ENCODE data around the gene COL4A2.

The COL4A2 gene

GRCh38 chr13:110470272-110471009 lies 163.4 kb downstream of the COL4A2 start:
- Histone ChIP-seq H3K36me3 (replicated peaks in 1 of 2; ENCODE audit: control insufficient read depth in 2 of 2, insufficient read depth in 2 of 2, low read length in 2 of 2) (peaks cover 37 to 95% of the 10 kb centered on the region in 2 donors), H3K4me1 (ENCODE audit: control insufficient read depth in 2 of 2, insufficient read depth in 1 of 2, low read depth in 1 of 2, low read length in 2 of 2) (peaks cover 8 to 14% of the 10 kb centered on the region in 2 donors), H3K18ac (ENCODE audit: low read length) (no peak overlapping the region), H3K4ac (ENCODE audit: low read length) (no peak overlapping the region), H2BK12ac (ENCODE audit: low read length) (no peak overlapping the region), H3K9me3 (replicated peaks in 1 of 2; ENCODE audit: control insufficient read depth in 2 of 2, insufficient read depth in 1 of 2, low read depth in 1 of 2, low read length in 2 of 2) (peaks cover 0 to 5% of the 10 kb centered on the region in 2 donors), H3K23ac (ENCODE audit: low read depth, low read length, poor library complexity) (no peak overlapping the region), H2BK5ac (ENCODE audit: low read length) (no peak overlapping the region), H2BK15ac (ENCODE audit: low read length) (no peak overlapping the region), H3K4me3 (ENCODE audit: low read length in 2 of 2) (no peak overlapping the region), H3K27me3 (ENCODE audit: control insufficient read depth in 3 of 3, insufficient read depth in 3 of 3, low read depth in 1 of 3, low read length in 3 of 3) (peaks cover 0 to 2% (median 0%) of the 10 kb centered on the region in 3 experiments), H3K79me1 (ENCODE audit: low read depth, low read length) (no peaks in the 10 kb centered on the region), H3K9ac (ENCODE audit: low read depth, low read length, poor library complexity) (no peak overlapping the region), H2AK5ac (ENCODE audit: low read depth, low read length) (no peak overlapping the region), H3K27ac (replicated peaks; ENCODE audit: low read length) (no peak overlapping the region), H4K8ac (ENCODE audit: low read depth, low read length) (no peak overlapping the region), H3K4me2 (ENCODE audit: insufficient read depth, low read length, poor library complexity, severe bottlenecking) (no peak overlapping the region), H2BK120ac (ENCODE audit: low read depth, low read length) (no peak overlapping the region), H2AFZ (ENCODE audit: low read length) (no peak overlapping the region), H4K91ac (ENCODE audit: low read depth, low read length, poor library complexity) (no peak overlapping the region), H3K14ac (ENCODE audit: low read length) (no peak overlapping the region)
- DNase-seq (ENCODE audit: low spot score) = no peak
- WGBS, 2 donors (ENCODE audit: extremely low coverage in 2 of 2, insufficient read length in 2 of 2, insufficient replicate concordance in 1 of 2) = no CpG with 5 or more reads among the region's 14 CpGs

- H2AFZ ChIP-seq (ENCODE audit: low read length) = no peak overlapping the region
- H3K9me3 ChIP-seq (replicated peaks in 1 of 2; ENCODE audit: control insufficient read depth in 2 of 2, insufficient read depth in 1 of 2, low read depth in 1 of 2, low read length in 2 of 2) = peaks cover 0 to 5% of the 10 kb centered on the region in 2 donors
- H3K4me1 ChIP-seq (ENCODE audit: control insufficient read depth in 2 of 2, insufficient read depth in 1 of 2, low read depth in 1 of 2, low read length in 2 of 2) = peaks cover 4 to 9% of the 10 kb centered on the region in 2 donors
- no peak overlapping the region for H3K18ac ChIP-seq (ENCODE audit: low read length)
- no peak overlapping the region for H3K27ac ChIP-seq (replicated peaks; ENCODE audit: low read length)
- no peak overlapping the region for H2BK15ac ChIP-seq (ENCODE audit: low read length)
- H3K27me3 ChIP-seq (ENCODE audit: control insufficient read depth in 3 of 3, insufficient read depth in 3 of 3, low read depth in 1 of 3, low read length in 3 of 3) = peaks cover 0 to 2% (median 0%) of the 10 kb centered on the region in 3 experiments
- DNase-seq (ENCODE audit: low spot score) = no peak
- H2BK5ac ChIP-seq (ENCODE audit: low read length) = no peak overlapping the region
- no peak overlapping the region for H3K14ac ChIP-seq (ENCODE audit: low read length)
- no peak overlapping the region for H4K91ac ChIP-seq (ENCODE audit: low read depth, low read length, poor library complexity)
- H2AK5ac ChIP-seq (ENCODE audit: low read depth, low read length) = no peak overlapping the region
- H3K4me2 ChIP-seq (ENCODE audit: insufficient read depth, low read length, poor library complexity, severe bottlenecking) = no peak overlapping the region
- no peaks in the 10 kb centered on the region for H3K79me1 ChIP-seq (ENCODE audit: low read depth, low read length)
- H2BK120ac ChIP-seq (ENCODE audit: low read depth, low read length) = no peak overlapping the region
- no peak overlapping the region for H4K8ac ChIP-seq (ENCODE audit: low read depth, low read length)
- H3K23ac ChIP-seq (ENCODE audit: low read depth, low read length, poor library complexity) = no peak overlapping the region
- no peak overlapping the region for H3K4me3 ChIP-seq (ENCODE audit: low read length in 2 of 2)
- peaks cover 42 to 95% of the 10 kb centered on the region in 2 donors for H3K36me3 ChIP-seq (replicated peaks in 1 of 2; ENCODE audit: control insufficient read depth in 2 of 2, insufficient read depth in 2 of 2, low read length in 2 of 2)
- no peak overlapping the region for H3K4ac ChIP-seq (ENCODE audit: low read length)
- no peak overlapping the region for H2BK12ac ChIP-seq (ENCODE audit: low read length)
- no peak overlapping the region for H3K9ac ChIP-seq (ENCODE audit: low read depth, low read length, poor library complexity)
- no CpG with 5 or more reads among the region's 14 CpGs for WGBS, 2 donors (ENCODE audit: extremely low coverage in 2 of 2, insufficient read length in 2 of 2, insufficient replicate concordance in 1 of 2)
Observed at GRCh38 chr13:110471156-110471832, 164.2 kb downstream of the COL4A2 start.

- WGBS, 2 donors (ENCODE audit: extremely low coverage in 2 of 2, insufficient read length in 2 of 2, insufficient replicate concordance in 1 of 2) = no CpG with 5 or more reads among the region's 7 CpGs
- Histone ChIP-seq H2BK5ac (ENCODE audit: low read length) (no peak overlapping the region), H3K27me3 (ENCODE audit: control insufficient read depth in 3 of 3, insufficient read depth in 3 of 3, low read depth in 1 of 3, low read length in 3 of 3) (peaks cover 0 to 2% (median 0%) of the 10 kb centered on the region in 3 experiments), H3K4me2 (ENCODE audit: insufficient read depth, low read length, poor library complexity, severe bottlenecking) (no peak overlapping the region), H3K36me3 (replicated peaks in 1 of 2; ENCODE audit: control insufficient read depth in 2 of 2, insufficient read depth in 2 of 2, low read length in 2 of 2) (peaks cover 44 to 95% of the 10 kb centered on the region in 2 donors), H3K4me3 (ENCODE audit: low read length in 2 of 2) (no peak overlapping the region), H3K27ac (replicated peaks; ENCODE audit: low read length) (no peak overlapping the region), H3K9me3 (replicated peaks in 1 of 2; ENCODE audit: control insufficient read depth in 2 of 2, insufficient read depth in 1 of 2, low read depth in 1 of 2, low read length in 2 of 2) (peaks cover 0 to 5% of the 10 kb centered on the region in 2 donors), H4K8ac (ENCODE audit: low read depth, low read length) (no peak overlapping the region), H2AFZ (ENCODE audit: low read length) (no peak overlapping the region), H3K23ac (ENCODE audit: low read depth, low read length, poor library complexity) (no peak overlapping the region), H2BK12ac (ENCODE audit: low read length) (no peak overlapping the region), H3K4ac (ENCODE audit: low read length) (no peak overlapping the region), H2AK5ac (ENCODE audit: low read depth, low read length) (no peak overlapping the region), H3K14ac (ENCODE audit: low read length) (no peak overlapping the region), H3K18ac (ENCODE audit: low read length) (no peak overlapping the region), H3K4me1 (ENCODE audit: control insufficient read depth in 2 of 2, insufficient read depth in 1 of 2, low read depth in 1 of 2, low read length in 2 of 2) (peaks cover 0 to 5% of the 10 kb centered on the region in 2 donors), H2BK120ac (ENCODE audit: low read depth, low read length) (no peak overlapping the region), H3K9ac (ENCODE audit: low read depth, low read length, poor library complexity) (no peak overlapping the region), H2BK15ac (ENCODE audit: low read length) (no peak overlapping the region), H4K91ac (ENCODE audit: low read depth, low read length, poor library complexity) (no peak overlapping the region), H3K79me1 (ENCODE audit: low read depth, low read length) (no peaks in the 10 kb centered on the region)
- DNase-seq (ENCODE audit: low spot score) = no peak
Observed at GRCh38 chr13:110471833-110472162, 164.7 kb downstream of the COL4A2 start.

GRCh38 chr13:110472904-110473563 lies 165.9 kb downstream of the COL4A2 start:
- no peak for DNase-seq (ENCODE audit: low spot score)

More at GRCh38 chr13:110472904-110473563, 165.9 kb downstream of the COL4A2 start:
- no peak overlapping the region for H2BK5ac ChIP-seq (ENCODE audit: low read length)
- no peak overlapping the region for H3K27ac ChIP-seq (replicated peaks; ENCODE audit: low read length)
- H3K23ac ChIP-seq (ENCODE audit: low read depth, low read length, poor library complexity) = no peak overlapping the region
- H3K4me1 ChIP-seq (ENCODE audit: control insufficient read depth in 2 of 2, insufficient read depth in 1 of 2, low read depth in 1 of 2, low read length in 2 of 2) = peaks cover 0 to 2% of the 10 kb centered on the region in 2 donors
- no peak overlapping the region for H3K4me3 ChIP-seq (ENCODE audit: low read length in 2 of 2)
- H2BK12ac ChIP-seq (ENCODE audit: low read length) = no peak overlapping the region
- no peak overlapping the region for H2AFZ ChIP-seq (ENCODE audit: low read length)
- H4K91ac ChIP-seq (ENCODE audit: low read depth, low read length, poor library complexity) = no peak overlapping the region
- no peak overlapping the region for H3K4ac ChIP-seq (ENCODE audit: low read length)
- H3K4me2 ChIP-seq (ENCODE audit: insufficient read depth, low read length, poor library complexity, severe bottlenecking) = no peak overlapping the region
- peaks cover 0 to 5% of the 10 kb centered on the region in 2 donors for H3K9me3 ChIP-seq (replicated peaks in 1 of 2; ENCODE audit: control insufficient read depth in 2 of 2, insufficient read depth in 1 of 2, low read depth in 1 of 2, low read length in 2 of 2)
- H4K8ac ChIP-seq (ENCODE audit: low read depth, low read length) = no peak overlapping the region
- peaks cover 0 to 2% (median 0%) of the 10 kb centered on the region in 3 experiments for H3K27me3 ChIP-seq (ENCODE audit: control insufficient read depth in 3 of 3, insufficient read depth in 3 of 3, low read depth in 1 of 3, low read length in 3 of 3)
- no peak overlapping the region for H3K9ac ChIP-seq (ENCODE audit: low read depth, low read length, poor library complexity)
- H3K18ac ChIP-seq (ENCODE audit: low read length) = no peak overlapping the region
- no CpG with 5 or more reads among the region's 14 CpGs for WGBS, 2 donors (ENCODE audit: extremely low coverage in 2 of 2, insufficient read length in 2 of 2, insufficient replicate concordance in 1 of 2)
- no peak overlapping the region for H3K14ac ChIP-seq (ENCODE audit: low read length)
- H3K79me1 ChIP-seq (ENCODE audit: low read depth, low read length) = no peaks in the 10 kb centered on the region
- H3K36me3 ChIP-seq (replicated peaks in 1 of 2; ENCODE audit: control insufficient read depth in 2 of 2, insufficient read depth in 2 of 2, low read length in 2 of 2) = peaks cover 40 to 94% of the 10 kb centered on the region in 2 donors
- H2BK15ac ChIP-seq (ENCODE audit: low read length) = no peak overlapping the region
- H2BK120ac ChIP-seq (ENCODE audit: low read depth, low read length) = no peak overlapping the region
- no peak overlapping the region for H2AK5ac ChIP-seq (ENCODE audit: low read depth, low read length)
